B cell (primary cell): ENCODE measurements around the gene TATDN3.
"Not testable (repeated sequence)": the region's sequence is repeated elsewhere in the genome, so short reads cannot be mapped to it uniquely, and the experiment has no call there.

ENCODE experiments used
- EZH2 ChIP-seq: IDR thresholded peaks from 2 replicates; pipeline ENCODE4 v1.6.1; 2012; ENCODE audit warnings: borderline replicate concordance, low read depth, mild to moderate bottlenecking, moderate library complexity, low read length; ENCODE audit not compliant: insufficient read depth, poor library complexity, severe bottlenecking
- TF ChIP-seq, protein P1 (sequence below): fragments of 200-600 bp; IDR thresholded peaks from one replicate; pipeline ENCODE4 v1.8.0; 2022; ENCODE audit warnings: antibody characterized with exemption, mild to moderate bottlenecking

DNA sequence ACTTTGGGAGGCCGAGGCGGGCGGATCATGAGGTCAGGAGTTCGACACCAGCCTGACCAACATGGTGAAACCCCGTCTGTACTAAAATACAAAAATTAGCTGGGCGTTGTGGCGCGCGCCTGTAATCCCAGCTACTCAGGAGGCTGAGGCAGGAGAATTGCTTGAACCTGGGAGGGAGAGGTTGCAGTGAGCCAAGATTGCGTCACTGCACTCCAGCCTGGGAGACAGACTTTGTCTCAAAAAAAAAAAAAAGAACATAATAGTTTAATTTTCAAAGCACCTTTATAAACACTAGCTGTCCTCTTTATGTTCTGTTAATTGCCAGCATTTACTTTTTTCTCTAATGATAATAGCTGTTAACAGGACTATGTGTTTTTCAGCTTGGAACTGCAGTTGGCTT, 71.7 kb downstream of the TATDN3 start:
- TF ChIP-seq, protein P1, sequence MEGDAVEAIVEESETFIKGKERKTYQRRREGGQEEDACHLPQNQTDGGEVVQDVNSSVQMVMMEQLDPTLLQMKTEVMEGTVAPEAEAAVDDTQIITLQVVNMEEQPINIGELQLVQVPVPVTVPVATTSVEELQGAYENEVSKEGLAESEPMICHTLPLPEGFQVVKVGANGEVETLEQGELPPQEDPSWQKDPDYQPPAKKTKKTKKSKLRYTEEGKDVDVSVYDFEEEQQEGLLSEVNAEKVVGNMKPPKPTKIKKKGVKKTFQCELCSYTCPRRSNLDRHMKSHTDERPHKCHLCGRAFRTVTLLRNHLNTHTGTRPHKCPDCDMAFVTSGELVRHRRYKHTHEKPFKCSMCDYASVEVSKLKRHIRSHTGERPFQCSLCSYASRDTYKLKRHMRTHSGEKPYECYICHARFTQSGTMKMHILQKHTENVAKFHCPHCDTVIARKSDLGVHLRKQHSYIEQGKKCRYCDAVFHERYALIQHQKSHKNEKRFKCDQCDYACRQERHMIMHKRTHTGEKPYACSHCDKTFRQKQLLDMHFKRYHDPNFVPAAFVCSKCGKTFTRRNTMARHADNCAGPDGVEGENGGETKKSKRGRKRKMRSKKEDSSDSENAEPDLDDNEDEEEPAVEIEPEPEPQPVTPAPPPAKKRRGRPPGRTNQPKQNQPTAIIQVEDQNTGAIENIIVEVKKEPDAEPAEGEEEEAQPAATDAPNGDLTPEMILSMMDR: not testable (repeated sequence)
- not testable (repeated sequence) for TF ChIP-seq EZH2
